Fibroblast of peridontal ligament (primary cell): Measurements from ENCODE around the gene CYP2S1.

ENCODE experiments used
- DNase-seq: peaks from one replicate; pipeline ENCODE4 v3.0.0-alpha.2; 2010; ENCODE audit errors: extremely low read depth

Gene CYP2S1

DNA sequence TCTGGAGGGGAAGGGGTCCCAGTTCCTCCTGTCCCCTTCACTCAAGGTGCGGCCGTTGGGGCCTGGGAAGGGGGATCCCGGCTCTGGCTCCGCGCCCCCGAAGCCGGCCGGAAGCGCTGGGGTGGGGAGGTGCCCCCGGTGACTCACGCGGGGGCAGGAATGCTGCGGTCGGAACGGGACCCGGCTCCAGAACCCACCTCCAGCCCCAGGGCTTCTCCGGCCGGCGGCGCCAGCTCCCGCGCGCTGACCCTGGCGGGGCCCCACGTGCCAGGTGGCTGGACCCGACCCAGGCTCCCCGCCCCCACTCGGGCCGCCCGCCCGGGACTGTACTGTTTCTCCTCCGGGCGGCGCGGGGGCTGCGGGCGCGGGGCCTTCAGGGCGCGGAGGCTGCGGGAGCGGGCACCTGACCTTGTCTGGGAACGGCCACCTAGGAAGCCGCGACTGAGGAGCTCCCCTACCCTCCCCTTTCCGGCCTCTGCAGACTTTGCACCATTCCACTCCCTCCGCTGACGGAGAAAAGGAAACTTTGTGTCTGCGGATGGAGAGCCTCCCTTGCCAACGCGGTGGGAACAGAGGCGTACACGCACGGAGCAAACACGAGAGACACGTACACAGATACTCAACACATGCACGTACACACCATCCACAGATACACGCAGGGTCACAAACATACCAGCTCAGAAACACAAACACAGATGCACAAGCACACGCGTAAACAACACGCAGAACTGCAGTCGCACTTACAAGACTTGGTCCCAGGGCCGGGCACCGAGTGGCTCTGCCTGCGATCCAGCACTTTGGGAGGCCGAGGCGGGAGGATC lies 33.2 kb downstream of the CYP2S1 start:
- peak; percentile 66 for DNase-seq

DNA sequence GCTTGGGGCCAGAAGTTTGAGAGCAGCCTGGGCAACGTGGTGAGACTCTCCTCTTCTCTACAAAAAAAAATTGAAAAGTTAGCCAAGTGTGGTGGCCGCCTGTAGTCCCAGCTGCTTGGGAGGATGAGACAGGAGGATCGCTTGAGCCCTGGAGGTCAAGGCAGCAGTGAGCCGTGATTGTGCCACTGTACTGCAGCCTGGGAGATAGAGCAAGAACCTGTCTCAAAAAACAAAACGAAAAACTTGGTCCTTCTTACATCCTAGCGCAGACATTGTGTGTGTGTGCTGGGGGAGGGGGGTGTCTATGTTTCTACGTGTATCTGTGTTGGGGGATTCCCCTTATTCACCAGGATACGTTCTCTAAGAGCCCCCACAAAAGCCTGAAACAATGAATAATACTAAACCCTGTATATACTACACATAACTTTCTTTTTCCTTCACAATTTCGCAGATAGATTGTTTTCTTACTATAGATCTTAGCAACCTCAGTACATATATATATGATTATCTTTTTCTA lies 33.9 kb downstream of the CYP2S1 start:
- no peak for DNase-seq

DNA sequence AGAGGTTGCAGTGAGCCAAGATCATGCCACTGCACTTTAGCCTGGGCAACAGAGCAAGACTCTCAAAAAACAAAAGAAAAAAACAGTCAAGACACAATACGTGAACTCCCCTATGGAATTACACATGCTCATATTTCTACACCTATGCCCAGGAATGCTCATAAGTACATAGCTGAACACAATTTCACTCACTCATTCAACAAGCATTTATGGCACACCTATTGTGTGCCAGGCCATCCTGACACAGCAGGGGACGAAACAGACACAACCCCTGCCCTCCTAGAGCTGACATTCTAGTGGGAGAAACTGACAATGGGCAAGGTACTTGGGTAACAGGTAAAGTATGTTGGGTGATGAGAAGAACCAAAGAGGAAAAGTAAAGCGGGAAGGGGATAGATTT lies 35.5 kb downstream of the CYP2S1 start:
- DNase-seq: no peak

DNA sequence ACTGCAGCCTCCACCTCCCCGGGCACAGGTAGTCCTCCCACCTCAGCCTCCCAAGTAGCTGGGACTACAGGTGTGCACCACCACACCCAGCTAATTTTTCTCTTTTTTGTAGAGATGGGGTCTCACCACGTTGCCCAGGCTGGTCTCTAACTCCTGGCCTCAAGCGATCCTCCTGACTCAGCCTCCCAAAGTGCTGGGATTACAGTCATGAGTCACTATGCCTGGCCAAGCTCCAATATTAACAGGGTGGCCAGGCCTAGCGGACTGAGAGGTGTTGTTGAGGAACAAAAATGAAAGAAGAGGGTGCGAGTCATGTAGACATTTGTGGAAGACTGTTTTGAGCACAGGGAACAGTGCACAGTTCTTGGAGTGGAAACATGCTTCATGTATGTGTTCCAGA lies 36.3 kb downstream of the CYP2S1 start:
- peak; percentile 44 for DNase-seq

DNA sequence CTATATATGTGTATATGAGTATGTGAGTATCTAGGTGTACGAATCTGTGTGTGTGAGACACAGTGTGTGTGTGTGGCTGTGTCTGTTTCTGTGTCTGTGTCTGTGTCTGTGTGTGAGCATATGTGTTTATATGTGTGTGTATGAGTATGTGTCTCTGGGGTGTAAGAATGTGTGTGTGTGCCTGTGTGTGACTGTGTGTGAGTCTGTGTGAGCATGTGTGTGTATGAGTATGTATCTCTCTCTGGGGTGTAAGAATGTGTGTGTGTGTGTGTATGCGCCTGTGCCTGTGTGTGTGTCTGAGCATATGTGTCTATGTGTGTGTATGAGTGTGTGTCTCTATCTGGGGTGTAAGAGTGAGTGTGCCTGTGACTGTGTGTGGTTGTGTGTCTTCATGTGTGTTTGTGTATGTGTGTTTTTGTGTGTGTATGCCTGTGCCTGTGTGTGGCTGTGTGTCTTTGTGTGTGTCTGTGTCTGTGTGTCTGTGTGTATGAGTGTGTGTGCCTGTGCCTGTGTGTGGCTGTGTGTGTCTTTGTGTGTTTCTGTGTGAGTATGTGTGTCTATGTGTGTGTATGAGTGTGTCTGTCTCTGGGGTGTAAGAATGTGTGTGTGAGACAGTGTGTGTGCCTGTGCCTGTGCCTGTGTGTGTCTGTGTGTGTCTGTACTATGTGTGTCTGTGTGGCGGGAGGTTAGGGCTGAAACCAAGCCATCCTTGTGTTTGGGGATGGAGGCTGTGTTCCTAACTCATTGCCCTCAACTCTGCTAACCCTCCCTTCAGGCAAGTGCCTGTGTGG lies 37.2 kb downstream of the CYP2S1 start:
- no peak for DNase-seq

DNA sequence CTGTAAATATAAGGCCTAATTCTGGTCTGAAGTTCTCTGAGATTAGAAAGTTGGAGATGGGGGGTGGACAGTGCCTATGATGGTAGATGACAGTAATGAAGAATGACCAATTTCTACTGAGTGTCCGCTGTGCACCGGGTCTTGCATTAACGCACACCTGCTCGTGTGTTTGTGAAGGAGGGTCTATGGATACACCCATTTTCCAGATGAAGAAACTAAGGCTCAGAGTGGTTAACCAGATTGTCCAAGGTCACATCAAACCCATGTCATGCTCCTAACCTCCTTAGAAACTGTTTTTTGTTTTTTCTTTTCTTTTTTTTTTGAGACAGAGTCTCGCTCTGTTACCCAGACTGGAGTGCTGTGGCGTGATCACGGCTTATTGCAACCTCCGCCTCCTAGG lies 39.7 kb downstream of the CYP2S1 start:
- DNase-seq: no peak

DNA sequence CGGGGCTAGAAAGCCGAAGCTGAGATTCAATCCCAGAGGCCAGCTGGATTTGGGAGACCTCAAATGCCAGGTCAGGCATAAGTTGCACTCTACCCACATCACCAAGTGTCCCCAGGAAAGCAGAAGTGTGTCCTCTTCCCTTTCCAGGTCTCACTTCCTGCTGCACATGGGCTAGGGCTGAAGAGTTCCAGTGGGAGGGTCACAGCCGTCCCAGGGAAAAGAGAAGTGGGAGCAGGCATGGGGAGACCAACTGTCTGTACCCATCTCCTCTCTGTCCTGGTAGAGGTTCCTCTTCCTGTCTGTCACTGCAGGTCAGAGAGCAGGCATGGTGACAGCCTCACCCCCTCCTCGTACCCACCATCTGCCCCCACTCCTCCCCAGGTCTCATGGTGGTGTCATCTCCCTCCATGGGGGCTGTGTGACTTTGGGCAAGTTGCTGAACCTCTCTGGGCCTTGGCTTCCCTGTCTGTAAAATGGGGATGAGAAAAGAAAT lies 40.8 kb downstream of the CYP2S1 start:
- no peak for DNase-seq

DNA sequence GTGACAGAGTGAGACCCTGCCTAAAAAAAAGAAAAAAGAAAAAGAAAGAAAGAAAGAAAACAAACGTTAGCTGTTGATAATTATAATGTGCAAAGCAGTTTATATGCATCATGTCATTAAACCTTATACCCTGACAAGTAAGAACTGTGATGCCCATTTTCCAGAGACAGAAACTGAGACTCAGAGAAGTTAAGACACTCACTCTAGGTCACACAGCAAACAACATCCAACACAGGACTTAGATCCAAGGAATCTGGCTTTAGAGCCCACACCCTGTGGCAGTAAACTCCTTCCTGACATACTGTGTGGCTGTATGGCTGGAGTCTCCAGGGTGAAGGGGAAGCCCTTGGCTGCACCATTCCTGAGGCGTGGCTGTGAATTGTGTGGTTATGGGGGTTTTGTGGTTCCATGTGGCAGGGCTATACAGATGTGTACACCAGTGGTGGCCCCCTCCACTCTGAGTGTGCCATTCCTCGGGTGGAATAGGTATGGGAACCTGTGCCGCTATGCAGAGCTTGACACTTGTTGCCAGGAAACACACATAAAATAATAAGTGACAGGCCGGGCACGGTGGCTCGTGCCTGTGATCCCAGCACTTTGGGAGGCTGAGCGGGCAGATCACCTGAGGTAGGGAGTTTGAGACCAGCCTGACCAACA lies 41.6 kb downstream of the CYP2S1 start:
- DNase-seq: no peak

DNA sequence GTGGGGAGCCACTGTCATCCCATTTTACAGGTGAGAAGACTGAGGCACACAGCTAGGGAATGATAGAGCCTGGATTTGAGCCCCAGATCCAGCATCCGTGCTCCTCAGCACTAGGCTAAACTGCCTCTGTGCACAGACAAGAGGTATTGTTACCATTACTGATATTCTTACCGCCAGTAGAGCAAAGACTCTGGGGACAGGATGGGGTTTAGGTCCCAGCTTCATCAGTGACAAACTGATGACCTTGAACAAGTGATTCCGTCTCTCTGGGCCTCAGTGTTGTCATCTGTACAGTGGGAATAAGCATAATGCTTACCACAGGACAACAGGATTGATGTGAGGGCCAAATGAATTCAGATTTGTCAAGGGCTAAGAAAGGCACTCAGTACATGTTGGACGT lies 42.5 kb downstream of the CYP2S1 start:
- DNase-seq: no peak

DNA sequence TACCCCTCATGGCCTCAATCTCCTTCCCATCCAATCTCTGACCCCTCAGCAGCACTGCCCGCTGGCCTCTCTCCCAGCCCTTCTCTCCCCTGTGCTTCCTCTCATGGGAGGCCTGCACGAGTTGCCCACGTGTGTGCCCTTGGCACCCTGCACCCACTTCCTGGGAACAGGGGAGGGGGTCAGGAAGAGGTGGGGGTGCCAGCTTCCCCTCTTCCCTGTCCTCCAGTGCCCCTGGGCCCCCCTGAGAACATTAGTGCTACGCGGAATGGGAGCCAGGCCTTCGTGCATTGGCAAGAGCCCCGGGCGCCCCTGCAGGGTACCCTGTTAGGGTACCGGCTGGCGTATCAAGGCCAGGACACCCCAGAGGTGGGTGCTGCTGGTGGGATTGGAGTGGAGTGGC lies 45.2 kb downstream of the CYP2S1 start:
- no peak for DNase-seq

DNA sequence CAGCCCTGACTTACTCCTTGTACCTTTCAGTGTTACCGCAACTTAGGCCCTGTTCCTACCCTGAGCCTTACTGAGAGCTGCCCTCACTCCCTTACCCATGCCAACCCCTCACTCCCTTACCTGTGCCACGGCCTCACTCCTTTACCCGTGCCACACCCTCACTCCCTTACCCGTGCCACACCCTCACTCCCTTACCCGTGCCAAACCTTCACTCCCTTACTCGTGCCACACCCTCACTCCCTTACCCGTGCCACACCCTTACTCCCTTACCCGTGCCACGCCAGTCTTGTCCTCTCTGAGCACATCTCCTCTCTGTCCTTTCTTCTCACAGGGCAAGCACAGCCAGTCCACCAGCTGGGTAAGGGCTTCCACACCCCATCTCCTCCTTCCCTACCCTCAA lies 46.3 kb downstream of the CYP2S1 start:
- DNase-seq: no peak

DNA sequence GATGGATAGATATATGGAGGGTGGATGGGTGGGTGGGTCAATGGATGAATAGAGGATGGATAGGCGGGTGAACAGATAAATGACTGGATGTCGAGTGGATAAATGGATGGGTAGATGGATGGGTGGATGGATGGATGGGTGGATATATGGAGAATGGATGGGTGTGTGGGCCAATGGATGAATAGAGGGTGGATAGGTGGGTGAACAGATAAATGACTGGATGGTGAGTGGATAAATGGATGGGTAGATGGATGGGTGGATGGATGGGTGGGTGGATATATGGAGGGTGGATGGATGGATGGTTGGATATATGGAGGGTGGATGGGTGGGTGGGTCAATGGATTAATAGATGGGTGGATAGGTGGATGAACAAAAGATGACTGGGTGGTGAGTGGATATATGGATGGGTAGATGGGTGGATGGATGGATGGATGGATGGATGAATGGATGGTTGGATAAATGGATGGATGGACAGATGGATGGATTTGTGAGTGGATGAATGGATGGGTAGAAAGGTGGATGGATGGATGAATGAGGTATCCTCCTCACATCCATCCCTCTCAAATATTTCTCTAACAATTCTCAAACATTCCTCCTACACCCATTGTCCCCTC lies 47.0 kb downstream of the CYP2S1 start:
- no peak for DNase-seq

DNA sequence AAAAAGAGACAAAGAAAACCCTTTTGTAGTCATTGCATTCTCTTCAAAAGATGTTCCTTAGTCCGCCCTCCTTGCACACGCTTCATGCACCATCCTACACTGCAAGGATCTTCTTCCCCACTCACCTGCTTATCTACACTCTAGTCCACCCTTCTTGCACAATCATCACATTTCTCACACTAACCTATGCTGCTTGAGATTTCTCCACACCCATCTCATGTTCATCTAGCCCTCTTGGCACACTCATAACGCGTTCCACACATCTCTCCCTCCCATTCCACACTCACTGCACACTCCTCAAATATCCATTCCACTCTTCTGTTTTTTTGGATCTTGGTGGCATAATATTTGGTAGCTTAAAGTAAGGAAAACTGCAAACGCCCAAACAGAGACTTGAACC lies 48.8 kb downstream of the CYP2S1 start:
- DNase-seq: no peak

DNA sequence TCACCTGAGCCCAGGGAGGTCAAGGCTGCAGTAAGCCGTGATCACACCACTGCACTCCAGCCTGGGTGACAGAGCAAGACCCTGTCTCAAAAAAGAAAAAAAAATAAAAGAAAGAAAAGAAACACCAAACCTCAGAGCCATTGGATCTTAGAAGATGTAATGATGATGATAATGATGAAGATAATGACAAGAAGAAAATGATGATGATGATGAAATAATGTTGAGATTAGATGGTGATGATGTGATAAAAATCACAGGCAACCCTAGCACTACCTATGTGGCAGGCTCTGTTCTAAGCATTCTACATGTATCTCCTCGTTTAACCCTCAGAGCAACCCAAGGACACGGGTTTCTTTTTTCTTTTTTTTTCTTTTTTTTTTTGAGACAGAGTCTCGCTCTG lies 51.1 kb downstream of the CYP2S1 start:
- no peak for DNase-seq

DNA sequence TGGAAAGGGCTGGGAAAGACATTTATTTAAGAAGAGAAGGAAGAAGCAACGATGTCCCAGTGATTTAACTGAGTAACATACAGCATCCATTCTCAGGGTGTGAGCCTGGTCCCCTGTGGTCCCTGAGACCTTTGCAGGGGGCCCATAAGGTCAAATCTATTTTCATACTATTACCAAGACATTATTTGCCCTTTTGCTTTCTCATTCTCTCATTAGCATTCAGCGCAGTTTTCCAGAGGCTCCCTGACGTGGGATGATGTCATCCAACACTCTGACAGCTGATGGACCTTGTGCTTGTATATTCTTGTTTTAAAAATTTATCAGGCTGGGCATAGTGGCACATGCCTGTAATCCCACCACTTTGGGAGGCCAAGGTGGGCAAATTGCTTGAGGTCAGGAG lies 52.8 kb downstream of the CYP2S1 start:
- DNase-seq: no peak

DNA sequence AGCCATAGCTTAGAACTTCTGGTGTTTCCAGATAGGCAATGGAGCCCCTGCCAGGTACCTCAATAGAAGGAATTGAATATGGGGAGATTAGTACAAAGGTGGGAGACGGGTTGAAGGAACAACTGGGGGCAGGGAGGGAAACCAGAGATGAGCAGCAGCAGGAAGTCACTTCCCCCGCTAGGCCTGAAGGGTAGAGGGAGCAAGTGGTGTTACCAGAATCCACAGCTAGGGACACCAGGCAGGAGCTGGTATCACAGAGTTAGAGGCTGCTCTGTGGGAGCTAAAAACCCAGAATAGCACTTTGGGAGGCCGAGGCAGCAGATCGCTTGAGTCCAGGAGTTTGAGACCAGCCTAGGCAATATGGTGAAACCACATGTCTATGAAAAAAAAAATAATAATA lies 55.9 kb downstream of the CYP2S1 start:
- DNase-seq: no peak

DNA sequence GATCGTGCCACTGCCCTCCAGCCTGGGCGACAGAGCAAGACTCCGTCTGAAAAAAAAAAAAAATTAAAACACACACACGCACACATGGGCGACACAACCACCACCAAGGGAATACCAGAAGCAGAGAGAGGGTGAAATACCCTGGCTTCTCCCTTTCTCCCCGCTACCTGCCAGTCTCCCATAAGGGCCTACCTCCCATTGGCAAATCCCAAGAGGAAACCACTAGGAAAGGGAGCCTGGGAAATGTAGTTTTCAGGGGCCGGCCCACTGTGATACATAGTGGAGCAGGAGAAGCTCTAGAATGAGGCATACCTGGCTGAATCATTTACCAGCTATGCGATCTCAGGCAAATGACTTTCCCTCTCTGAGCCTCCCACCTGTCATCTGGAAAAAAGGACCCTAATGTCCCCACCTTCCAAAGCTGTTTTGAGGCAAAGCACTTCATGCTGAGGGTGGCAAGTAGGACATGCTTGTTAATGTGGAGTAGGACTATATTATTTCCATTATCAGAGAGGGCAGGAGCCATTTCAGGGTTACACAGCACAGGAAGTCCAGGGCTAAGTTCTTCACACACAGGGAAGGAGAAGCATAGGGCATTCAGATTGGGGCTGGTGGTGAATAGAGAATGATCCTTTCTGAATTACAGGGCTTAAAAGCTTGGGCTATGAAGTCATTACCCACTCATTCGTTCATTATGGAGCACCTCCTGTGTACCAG lies 56.8 kb downstream of the CYP2S1 start:
- DNase-seq: no peak

DNA sequence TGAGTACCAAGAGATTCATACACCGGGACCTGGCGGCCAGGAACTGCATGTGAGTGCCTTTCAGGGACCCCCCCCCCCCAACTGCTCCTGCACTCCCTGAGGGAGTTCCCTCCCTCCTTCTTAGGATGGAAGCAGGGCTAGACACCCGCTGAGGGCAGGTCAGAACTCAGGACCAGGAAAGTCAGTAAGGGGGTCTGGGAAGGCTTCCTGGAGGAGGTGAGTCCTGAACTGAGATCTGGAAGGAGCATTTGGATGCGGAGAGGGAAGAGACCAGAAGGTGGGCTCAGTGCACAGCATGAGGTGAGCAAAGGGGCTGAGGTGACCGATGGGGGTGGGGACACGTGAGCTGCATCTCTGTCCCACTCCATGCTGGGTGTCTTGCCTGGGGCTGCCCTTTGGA lies 60.6 kb downstream of the CYP2S1 start:
- no peak for DNase-seq

DNA sequence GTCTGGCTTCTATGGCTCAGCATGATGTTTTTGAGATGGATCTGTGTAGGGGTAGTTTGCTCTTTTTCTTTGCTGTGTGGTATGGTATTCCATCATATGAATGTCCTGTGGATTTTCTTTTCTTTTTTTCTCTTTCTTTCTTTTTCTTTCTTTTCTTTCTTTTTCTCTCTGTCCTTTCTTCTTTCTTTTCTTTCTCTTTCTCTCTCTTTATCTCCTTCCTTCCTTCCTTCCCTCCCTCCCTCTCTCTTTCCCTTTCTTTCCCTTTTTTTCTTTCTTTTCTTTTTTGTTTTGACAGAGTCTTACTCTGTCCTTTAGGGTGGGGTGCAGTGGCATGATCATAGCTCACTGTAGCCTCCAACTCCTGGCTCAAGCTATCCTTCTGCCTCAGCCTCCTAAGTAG lies 62.2 kb downstream of the CYP2S1 start:
- no peak for DNase-seq
